ENCODE data around the gene THAP5. TPM values are rescaled to one million over a fixed set of nuclear protein-coding genes. Genes with fewer than 3 reads are reported as not detected.
A peak's percentile ranks its signal among the peaks of the same experiment; 100 is the strongest.

The THAP5 gene
- total RNA-seq, 2 donors from 2014 or later = 23.3 to 28.9 TPM

DNA sequence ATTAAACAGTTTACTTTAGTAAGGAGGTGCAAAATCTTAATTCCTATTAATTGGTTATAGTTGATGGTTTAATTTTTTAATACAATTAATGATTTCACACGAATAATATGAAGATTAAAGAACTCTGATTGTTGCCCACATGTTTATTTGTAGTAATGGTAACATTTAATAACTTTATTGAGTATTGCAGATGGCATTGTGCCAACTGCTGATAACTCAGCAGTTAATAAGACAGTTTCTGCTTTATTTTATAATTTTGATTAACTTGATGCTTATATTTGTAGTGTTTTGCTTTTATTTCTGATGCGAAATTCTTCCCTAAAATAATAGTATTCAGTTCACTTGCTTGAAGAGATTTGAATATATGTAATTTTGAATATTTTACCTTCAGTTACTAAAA lies 3.0 kb upstream of the THAP5 start:
- Histone ChIP-seq H3K36me3 (peaks cover 13% of the 10 kb centered on the region), H3K27me3 (no peaks in the 10 kb centered on the region), H3K4me3 (no peak overlapping the region), H3K27ac (no peak overlapping the region), H3K4me1 (peaks cover 0 to 31% of the 10 kb centered on the region in 2 donors), H3K9me3 (no peaks in the 10 kb centered on the region)
- TF ChIP-seq CTCF (IDR thresholded peaks at IDR 0.05) = no peak
- no peak for DNase-seq (ENCODE audit: low spot score)

DNA sequence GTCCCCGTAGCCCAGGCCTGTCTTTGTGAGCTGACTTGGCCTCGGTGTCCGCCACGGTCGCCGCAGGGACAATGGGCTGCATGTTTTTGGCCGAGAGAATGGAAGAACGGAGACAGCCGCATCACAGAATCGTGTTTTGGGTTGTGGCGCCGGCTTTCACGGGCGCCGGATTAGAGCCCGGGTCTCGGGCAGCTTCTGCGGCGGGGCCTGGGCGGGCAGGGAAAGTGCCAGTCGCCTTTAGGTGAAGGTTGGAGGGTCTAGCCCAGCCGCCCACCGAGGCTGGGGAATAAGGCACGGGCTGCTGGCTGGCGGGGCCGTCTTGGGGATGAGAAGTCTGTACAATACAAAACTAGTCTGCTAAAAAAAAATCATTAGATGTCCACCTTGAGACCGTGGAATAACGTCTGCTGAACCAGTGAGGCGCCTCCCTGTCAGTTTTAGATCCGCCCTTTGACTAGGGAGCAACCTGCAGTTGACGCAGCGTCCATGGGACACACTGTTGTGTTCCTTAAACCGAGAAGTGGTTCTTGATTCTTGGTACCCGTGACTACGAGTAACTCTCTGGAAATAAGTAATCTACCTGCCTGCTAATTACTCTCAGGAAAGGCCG lies 745 bp upstream of the THAP5 start:
- DNase-seq (ENCODE audit: low spot score) = peak; percentile 66
- TF ChIP-seq CTCF (IDR thresholded peaks at IDR 0.05) = no peak
- H3K4me1 ChIP-seq = peaks cover 0 to 38% of the 10 kb centered on the region in 2 donors

DNA sequence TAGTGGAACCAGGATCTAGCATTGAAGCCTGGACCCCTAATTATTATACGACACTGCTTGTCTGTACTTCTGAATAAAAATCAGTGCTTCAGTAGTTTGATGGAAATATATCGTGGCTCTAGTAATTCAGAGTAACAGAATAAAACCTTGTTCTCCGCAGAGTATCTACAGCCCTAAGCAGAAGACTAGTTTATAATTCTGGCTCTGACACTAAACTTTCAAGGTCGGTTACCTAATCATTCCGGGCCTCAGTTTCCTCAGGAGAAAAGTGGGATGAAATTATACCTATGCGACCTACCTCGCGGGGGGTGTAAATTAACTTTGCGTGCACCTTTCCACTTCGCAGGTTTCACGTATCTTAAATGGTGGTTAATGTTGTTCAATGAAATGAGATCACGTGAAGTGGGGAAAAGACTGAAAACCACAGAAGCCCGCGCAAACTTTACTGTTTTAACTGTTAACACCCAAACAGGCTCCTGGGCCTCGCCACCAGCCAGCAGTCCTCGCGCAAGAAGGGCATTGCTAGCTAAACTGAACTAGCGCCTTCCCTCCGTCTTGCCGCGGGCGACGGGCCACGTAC lies 615 bp downstream of the THAP5 start:
- H3K4me1 ChIP-seq = peaks cover 0 to 36% of the 10 kb centered on the region in 2 donors
- no peak for TF ChIP-seq CTCF (IDR thresholded peaks at IDR 0.05)
- no peak for DNase-seq (ENCODE audit: low spot score)
- peak overlapping the region; percentile 90 to 99 for H3K27ac ChIP-seq
- peak overlapping the region; percentile 87 to 91 for H3K4me3 ChIP-seq
- peaks cover 13% of the 10 kb centered on the region for H3K36me3 ChIP-seq
- no peaks in the 10 kb centered on the region for H3K27me3 ChIP-seq
- H3K9me3 ChIP-seq = no peaks in the 10 kb centered on the region

More for the DNA sequence above, 745 bp upstream of the THAP5 start:
- peak overlapping the region; percentile 90 to 99 for H3K27ac ChIP-seq
- peaks cover 13% of the 10 kb centered on the region for H3K36me3 ChIP-seq
- H3K4me3 ChIP-seq = peak overlapping the region; percentile 87 to 91
- H3K9me3 ChIP-seq = no peaks in the 10 kb centered on the region
- H3K27me3 ChIP-seq = no peaks in the 10 kb centered on the region

DNA sequence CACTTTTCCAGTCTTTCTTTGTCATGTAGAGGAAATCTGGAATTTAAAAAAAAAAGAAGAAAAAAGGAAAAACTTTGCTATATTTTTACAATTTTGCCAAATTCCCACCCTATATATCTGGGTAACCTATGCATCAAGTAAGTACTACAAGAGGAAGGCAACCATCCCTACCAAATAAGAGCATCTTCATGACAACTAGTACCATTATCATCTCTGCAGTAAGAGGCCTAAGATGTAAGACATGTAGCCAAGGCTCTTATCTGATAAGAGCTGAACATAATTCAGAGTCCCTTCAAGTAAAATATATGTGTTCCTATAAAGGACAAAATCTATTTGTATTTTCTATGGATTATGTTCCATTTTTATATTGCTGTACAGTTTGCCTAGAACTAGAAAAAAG lies 3.5 kb downstream of the THAP5 start:
- no peak overlapping the region for H3K4me3 ChIP-seq
- no peak overlapping the region for H3K27ac ChIP-seq
- DNase-seq (ENCODE audit: low spot score) = no peak
- H3K27me3 ChIP-seq = no peaks in the 10 kb centered on the region
- H3K9me3 ChIP-seq = no peaks in the 10 kb centered on the region
- peaks cover 0 to 24% of the 10 kb centered on the region in 2 donors for H3K4me1 ChIP-seq
- no peaks in the 10 kb centered on the region for H3K36me3 ChIP-seq
- no peak for TF ChIP-seq CTCF (IDR thresholded peaks at IDR 0.05)

DNA sequence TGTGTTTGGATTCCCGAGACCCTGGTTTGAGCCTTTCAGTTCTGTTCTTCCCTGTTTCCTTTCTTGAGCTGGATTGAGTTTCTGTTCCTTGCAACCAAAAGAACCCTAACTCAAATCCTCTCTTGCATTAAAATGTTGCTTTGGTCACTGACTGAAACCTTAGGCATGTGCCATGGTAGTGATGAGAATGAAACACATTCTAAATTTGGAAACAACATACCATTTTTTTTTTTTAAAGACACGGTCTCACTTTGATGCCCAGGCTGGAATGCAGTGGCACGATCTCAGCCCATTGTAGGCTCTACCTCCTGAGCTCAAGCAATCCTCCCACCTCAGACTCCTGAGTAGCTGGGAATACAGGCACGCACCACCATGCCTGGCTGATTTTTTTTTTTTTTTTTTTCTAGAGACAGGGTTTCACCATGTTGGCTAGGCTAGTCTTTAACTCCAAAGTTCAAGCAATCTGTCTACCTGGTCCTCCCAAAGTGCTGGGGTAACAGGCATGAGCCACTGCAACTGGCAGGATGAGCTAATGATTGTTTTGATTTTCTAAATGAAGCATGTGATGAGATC lies 8.4 kb downstream of the THAP5 start:
- H3K4me3 ChIP-seq = no peak overlapping the region
- no peak for TF ChIP-seq CTCF (IDR thresholded peaks at IDR 0.05)
- no peaks in the 10 kb centered on the region for H3K36me3 ChIP-seq
- DNase-seq (ENCODE audit: low spot score) = no peak
- no peak overlapping the region for H3K27ac ChIP-seq
- peaks cover 0 to 11% of the 10 kb centered on the region in 2 donors for H3K9me3 ChIP-seq
- no peaks in the 10 kb centered on the region for H3K27me3 ChIP-seq
- H3K4me1 ChIP-seq = no peaks in the 10 kb centered on the region
